ENCODE results near the gene MAN1A2.

- no peak for TF ChIP-seq CTCF (IDR thresholded peaks at IDR 0.05; ENCODE audit: low read length)
- no peak for TF ChIP-seq EZH2 (optimal IDR thresholded peaks at IDR 0.05; ENCODE audit: low read depth, low read length)
- no peak for TF ChIP-seq EZH2phosphoT487 (IDR thresholded peaks at IDR 0.05; ENCODE audit: low read length)
Observed at GRCh38 chr1:117392771-117393170, 25.5 kb downstream of the MAN1A2 start.

All from MM.1S (cell line).